ENCODE measurements around the gene ANKRD45.

ANKRD45 gene

DNA sequence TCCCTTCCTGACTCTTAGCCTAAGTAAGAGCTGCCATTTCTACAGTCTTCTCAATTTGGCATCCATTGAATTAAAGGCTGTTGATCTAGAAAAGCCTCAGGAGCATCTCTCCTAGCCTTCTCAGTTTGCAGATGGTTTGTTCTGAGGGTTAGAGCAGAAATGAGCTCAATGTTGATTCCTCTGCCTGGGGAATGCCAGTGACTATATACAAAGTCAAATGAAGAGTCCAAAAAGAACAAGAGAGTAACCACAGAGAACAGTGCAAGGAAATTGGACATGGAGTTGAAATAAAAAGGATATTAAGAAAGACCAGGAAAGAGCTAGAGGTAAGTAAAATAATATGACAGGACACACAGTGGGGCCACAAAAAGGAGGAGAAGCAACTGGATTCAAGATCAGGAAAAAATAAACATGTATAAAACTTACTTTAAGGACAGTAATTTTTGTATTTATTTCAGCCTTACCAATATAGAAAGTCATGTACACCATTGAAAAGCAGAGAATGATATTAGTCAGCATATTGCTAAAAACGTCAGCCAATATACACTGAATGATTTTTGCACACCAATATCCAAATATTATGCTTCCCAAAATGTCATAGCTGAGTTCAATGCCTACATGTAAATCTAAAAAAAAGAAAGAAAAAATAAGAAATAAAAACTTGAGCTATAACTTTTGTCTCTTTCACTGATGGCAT is 88.1 kb downstream of the ANKRD45 start:
- no peak for TF ChIP-seq CTCF (IDR thresholded peaks at IDR 0.05; ENCODE audit: low read depth, low read length, missing control alignments)
- no peak for DNase-seq (ENCODE audit: extremely low read depth, low read depth)
- H3K4me3 ChIP-seq (replicated peaks; ENCODE audit: low read depth, low read length), result no peak overlapping the region

- DNase-seq (ENCODE audit: extremely low read depth, low read depth), result no peak
- no peak for TF ChIP-seq CTCF (IDR thresholded peaks at IDR 0.05; ENCODE audit: low read depth, low read length, missing control alignments)
- H3K4me3 ChIP-seq (replicated peaks; ENCODE audit: low read depth, low read length), result no peak overlapping the region
Measured at GRCh38 chr1:173580658-173581057, 89.0 kb downstream of the ANKRD45 start.

GRCh38 chr1:173580071-173580470 is 89.6 kb downstream of the ANKRD45 start:
- no peak for DNase-seq (ENCODE audit: extremely low read depth, low read depth)
- no peak for TF ChIP-seq CTCF (IDR thresholded peaks at IDR 0.05; ENCODE audit: low read depth, low read length, missing control alignments)
- H3K4me3 ChIP-seq (replicated peaks; ENCODE audit: low read depth, low read length), result no peak overlapping the region

GRCh38 chr1:173573596-173573995 is 96.1 kb downstream of the ANKRD45 start:
- no peak for TF ChIP-seq CTCF (IDR thresholded peaks at IDR 0.05; ENCODE audit: low read depth, low read length, missing control alignments)
- no peak for DNase-seq (ENCODE audit: extremely low read depth, low read depth)
- no peak overlapping the region for H3K4me3 ChIP-seq (replicated peaks; ENCODE audit: low read depth, low read length)

DNA sequence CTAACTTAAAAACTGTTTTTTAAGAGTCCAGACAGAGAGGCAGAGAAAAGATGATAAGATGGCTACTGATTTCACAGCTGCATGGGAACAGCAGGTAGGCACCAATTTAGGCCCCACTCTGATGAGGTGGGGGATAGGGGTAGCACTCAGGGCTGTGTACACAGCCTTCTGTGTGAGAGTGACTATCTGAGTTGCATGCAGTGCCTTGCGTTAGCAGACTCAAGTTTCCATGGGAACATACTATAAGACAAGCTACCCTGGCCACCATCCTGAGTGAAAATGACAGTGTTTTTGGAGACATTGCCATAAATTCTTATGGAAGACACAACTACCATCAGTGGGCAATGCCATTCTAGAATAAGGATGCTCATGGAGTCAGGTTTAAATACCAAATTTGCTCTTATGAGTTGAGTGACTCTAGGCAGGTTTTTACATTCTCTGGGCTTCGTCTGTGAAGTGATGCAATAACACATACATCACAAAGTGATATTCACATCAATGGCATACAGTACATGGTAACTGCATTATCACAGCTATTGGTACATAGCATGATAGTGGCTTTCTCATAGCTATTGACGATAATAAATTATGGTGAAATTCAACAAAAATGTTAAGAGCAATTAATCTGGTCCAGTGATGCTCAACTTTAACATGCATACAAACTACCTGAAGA is 97.3 kb downstream of the ANKRD45 start:
- no peak overlapping the region for H3K4me3 ChIP-seq (replicated peaks; ENCODE audit: low read depth, low read length)
- no peak for TF ChIP-seq CTCF (IDR thresholded peaks at IDR 0.05; ENCODE audit: low read depth, low read length, missing control alignments)
- DNase-seq (ENCODE audit: extremely low read depth, low read depth), result no peak

DNA sequence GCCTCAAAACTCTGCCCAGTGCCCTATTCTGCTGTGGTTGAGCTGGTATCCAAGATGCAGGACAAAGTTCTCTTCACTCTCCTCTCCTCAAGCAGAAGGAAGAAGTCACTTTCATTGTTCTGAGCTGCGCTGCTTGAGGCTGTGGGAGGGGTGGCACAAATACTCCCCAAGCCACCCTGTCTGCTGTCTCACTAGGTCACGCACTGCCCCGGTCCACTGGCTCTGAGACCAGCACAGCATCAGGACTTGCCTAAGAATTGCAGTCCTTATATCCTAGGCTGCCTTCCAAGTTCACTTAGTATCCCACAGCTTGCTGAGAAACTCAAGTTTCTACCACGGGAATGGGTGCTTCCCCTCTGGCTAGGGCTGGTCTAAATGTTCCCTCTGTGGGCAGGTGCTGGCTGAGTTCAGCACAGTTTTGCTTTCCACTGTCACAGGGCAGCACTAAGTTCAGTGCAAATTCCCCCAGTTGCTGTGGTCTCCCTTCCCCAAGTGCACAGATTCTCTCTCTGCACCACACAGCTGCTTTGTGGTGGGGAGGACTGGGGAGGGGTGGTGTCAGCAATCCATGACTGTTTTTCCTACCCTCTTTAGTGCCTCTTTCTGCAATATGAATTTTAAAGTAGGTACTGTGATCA is 99.2 kb downstream of the ANKRD45 start:
- TF ChIP-seq CTCF (IDR thresholded peaks at IDR 0.05; ENCODE audit: low read depth, low read length, missing control alignments), result no peak
- no peak for DNase-seq (ENCODE audit: extremely low read depth, low read depth)
- H3K4me3 ChIP-seq (replicated peaks; ENCODE audit: low read depth, low read length), result no peak overlapping the region
